NCI-H1417 (cell line): ENCODE results near the gene CSPG5.
A peak's percentile ranks its signal among the peaks of the same experiment; 100 is the strongest.

Experiments
- DNase-seq, 3 experiments: peaks; one replicate each; lab custom pipeline; 2025; lab: John Stamatoyannopoulos, UW

The CSPG5 gene

GRCh38 chr3:47578691-47579632 is at the start of gene CSPG5:
Gene CSPG5, minus strand, starts transcription at chr3:47578865. Its CDS starts 172 bp downstream, at chr3:47578693.
- DNase-seq, result peak in 2 of 3 experiments; percentile 42 to 53

GRCh38 chr3:47628426-47628825 is 49.8 kb upstream of the CSPG5 start:
- DNase-seq, result no peak

- DNase-seq, result no peak
These were observed 44.2 kb upstream of the CSPG5 start for GRCh38 chr3:47622671-47623461.

- no peak for DNase-seq
These were observed 38.7 kb upstream of the CSPG5 start for GRCh38 chr3:47617086-47618010.

GRCh38 chr3:47614788-47615187 is 36.1 kb upstream of the CSPG5 start:
- DNase-seq, result no peak

- no peak for DNase-seq
These were observed 35.1 kb upstream of the CSPG5 start for GRCh38 chr3:47613722-47614121.

GRCh38 chr3:47612879-47613278 is 34.2 kb upstream of the CSPG5 start:
- DNase-seq, result no peak

- DNase-seq, result no peak
These were observed 33.5 kb upstream of the CSPG5 start for GRCh38 chr3:47612178-47612577.

GRCh38 chr3:47611576-47611975 is 32.9 kb upstream of the CSPG5 start:
- no peak for DNase-seq

- no peak for DNase-seq
These were observed 31.9 kb upstream of the CSPG5 start for GRCh38 chr3:47610583-47610982.

GRCh38 chr3:47607335-47607734 is 28.7 kb upstream of the CSPG5 start:
- no peak for DNase-seq

GRCh38 chr3:47606165-47606564 is 27.5 kb upstream of the CSPG5 start:
- no peak for DNase-seq

GRCh38 chr3:47605652-47606051 is 27.0 kb upstream of the CSPG5 start:
- DNase-seq, result no peak

GRCh38 chr3:47604145-47604544 is 25.5 kb upstream of the CSPG5 start:
- no peak for DNase-seq

- no peak for DNase-seq
These were observed 24.7 kb upstream of the CSPG5 start for GRCh38 chr3:47603332-47603731.

- no peak for DNase-seq
These were observed 22.6 kb upstream of the CSPG5 start for GRCh38 chr3:47601281-47601680.

GRCh38 chr3:47594792-47595191 is 16.1 kb upstream of the CSPG5 start:
- no peak for DNase-seq

- no peak for DNase-seq
These were observed 13.6 kb upstream of the CSPG5 start for GRCh38 chr3:47592066-47592795.

GRCh38 chr3:47590216-47590615 is 11.6 kb upstream of the CSPG5 start:
- DNase-seq, result no peak

GRCh38 chr3:47588587-47588986 is 9.9 kb upstream of the CSPG5 start:
- no peak for DNase-seq

- DNase-seq, result no peak
These were observed 9.4 kb upstream of the CSPG5 start for GRCh38 chr3:47588053-47588452.
